HepG2 (cell line): ENCODE data around the gene S100P. TPM values are rescaled to one million over a fixed set of nuclear protein-coding genes. Genes with fewer than 3 reads are reported as not detected.

ENCODE experiments used
- ATAC-seq: fragments of 200-7000 bp; cut with Tn5 transposase; 3 replicates; pipeline ENCODE4 v1.9.1; 2020; ENCODE audit warnings: mild to moderate bottlenecking, moderate library complexity
- BruUV-seq: library from RNA; stranded (reverse); fragments of 400-500 nt; replicated peaks from 2 replicates; lab custom pipeline; 2021; lab: Mats Ljungman, UMichigan
- CTCF ChIA-PET: fragments of 300-600 bp; formaldehyde crosslinking; extraction: SDS; loops from one replicate; lab custom pipeline; 2021; ENCODE audit warnings: low total read pairs, inconsistent platforms, low intra/inter-chr PET ratio; lab: Yijun Ruan, JAX
- POLR2A ChIA-PET: fragments of 350-600 bp; sonication (Branson Sonifier 250); formaldehyde crosslinking; loops from one replicate; lab custom pipeline; 2020; ENCODE audit warnings: antibody characterized with exemption, inconsistent platforms; lab: Yijun Ruan, JAX
- DNase-seq: peaks from one replicate; pipeline ENCODE4 v3.0.0-alpha.2; 2015; ENCODE audit warnings: low spot score
- FAIRE-seq: peaks from 3 replicates; lab custom pipeline; 2011; peaks lifted over from hg19 to GRCh38; lab: Jason Lieb, UNC
- H2AFZ ChIP-seq: one replicate; pipeline ENCODE4 v1.6.1; 2011; ENCODE audit warnings: low read length, inconsistent platforms
- H3K27ac ChIP-seq: fragments of 300-600 bp; 3 replicates; pipeline ENCODE4 v1.8.0; 2011; ENCODE audit warnings: mixed run types, mild to moderate bottlenecking, mixed read lengths, low read length, inconsistent platforms; ENCODE audit not compliant: insufficient read depth; ENCODE audit errors: extremely low read length
- H3K27me3 ChIP-seq, 2 experiments: fragments of 200-600 bp in 1 of 2; 2 replicates in 1 of 2; 3 replicates in 1 of 2; pipeline versions ENCODE4 v1.6.0 to v1.8.0; 2011; ENCODE audit warnings: low read length in 2 of 2, mild to moderate bottlenecking in 2 of 2, moderate library complexity in 2 of 2, inconsistent platforms in 1 of 2; ENCODE audit not compliant: insufficient read depth in 2 of 2, control insufficient read depth in 1 of 2
- H3K36me3 ChIP-seq, 2 experiments: fragments of 200-600 bp in 1 of 2; replicated peaks in 1 of 2; 2 replicates in 1 of 2; 3 replicates in 1 of 2; pipeline versions ENCODE4 v1.5.1 to v1.8.0; 2011; ENCODE audit warnings: low read length in 2 of 2, inconsistent platforms in 1 of 2; ENCODE audit not compliant: insufficient read depth in 2 of 2, control insufficient read depth in 1 of 2
- H3K4me1 ChIP-seq: 2 replicates; pipeline ENCODE4 v1.5.1; 2012; ENCODE audit warnings: low read length, inconsistent platforms; ENCODE audit not compliant: insufficient read depth
- H3K4me2 ChIP-seq: 2 replicates; pipeline ENCODE4 v1.6.0; 2011; ENCODE audit warnings: low read depth, low read length, inconsistent platforms
- H3K4me3 ChIP-seq, 3 experiments: fragments of 200-600 bp in 1 of 3; sonication (generic), shearing (Covaris generic) in 1 of 3; replicated peaks in 1 of 3; 2 replicates each; pipeline ENCODE4 v1.5.1; 2011 to 2016; ENCODE audit warnings: low read length in 3 of 3, inconsistent platforms in 2 of 3, low read depth in 2 of 3, mild to moderate bottlenecking in 2 of 3, control low read depth in 1 of 3, mixed read lengths in 1 of 3; ENCODE audit not compliant: insufficient read depth in 1 of 3
- H3K79me2 ChIP-seq: one replicate; pipeline ENCODE4 v1.6.1; 2011; ENCODE audit warnings: low read length, inconsistent platforms; ENCODE audit not compliant: insufficient read depth
- H3K9ac ChIP-seq: 2 replicates; pipeline ENCODE4 v1.6.0; 2011; ENCODE audit warnings: mild to moderate bottlenecking, low read depth, low read length, inconsistent platforms; ENCODE audit not compliant: insufficient read depth
- H3K9me3 ChIP-seq: 2 replicates; pipeline ENCODE4 v1.5.1; 2012; ENCODE audit warnings: mild to moderate bottlenecking, low read length
- H4K20me1 ChIP-seq: 2 replicates; pipeline ENCODE4 v1.6.0; 2011; ENCODE audit warnings: inconsistent platforms, mild to moderate bottlenecking, low read length, moderate library complexity; ENCODE audit not compliant: insufficient read depth
- CEBPB ChIP-seq: IDR thresholded peaks from 2 replicates; pipeline ENCODE4 v1.6.1; 2011; ENCODE audit warnings: low read depth, low read length, improper control_type of control experiment, borderline replicate concordance
- CENPT ChIP-seq: sonication (generic); formaldehyde crosslinking; IDR thresholded peaks from 2 replicates; pipeline ENCODE4 v1.8.0; 2022; ENCODE audit warnings: low read depth, mild to moderate bottlenecking, moderate library complexity, missing genetic modification reagents
- FOXC1 ChIP-seq: sonication (generic); formaldehyde crosslinking; IDR thresholded peaks from 2 replicates; pipeline ENCODE4 v1.8.0; 2022; ENCODE audit warnings: mild to moderate bottlenecking, missing genetic modification reagents, borderline replicate concordance
- HNF1A ChIP-seq, 2 experiments: sonication (generic) in 1 of 2; formaldehyde crosslinking in 1 of 2; IDR thresholded peaks; 2 replicates each; pipeline versions ENCODE4 v1.4.0 to v1.6.1; 2016 to 2020; ENCODE audit warnings: borderline replicate concordance in 1 of 2, low read depth in 1 of 2, mild to moderate bottlenecking in 1 of 2, missing genetic modification reagents in 1 of 2
- NR0B2 ChIP-seq: sonication (generic); formaldehyde crosslinking; IDR thresholded peaks from 2 replicates; pipeline ENCODE4 v1.4.0; 2020; ENCODE audit warnings: mild to moderate bottlenecking, missing genetic modification reagents
- ZNF101 ChIP-seq: sonication (generic); formaldehyde crosslinking; IDR thresholded peaks from 2 replicates; pipeline ENCODE4 v1.4.0; 2020; ENCODE audit warnings: mild to moderate bottlenecking, low read depth, missing genetic modification reagents, borderline replicate concordance
- ZNF230 ChIP-seq: sonication (generic); formaldehyde crosslinking; IDR thresholded peaks from 2 replicates; pipeline ENCODE4 v1.4.0; 2020; ENCODE audit warnings: mild to moderate bottlenecking, missing genetic modification reagents
- ZNF563 ChIP-seq: sonication (generic); formaldehyde crosslinking; IDR thresholded peaks from 2 replicates; pipeline ENCODE4 v1.8.0; 2022; ENCODE audit warnings: mild to moderate bottlenecking, moderate library complexity, missing genetic modification reagents
- ZNF598 ChIP-seq: sonication (generic); formaldehyde crosslinking; IDR thresholded peaks from 2 replicates; pipeline ENCODE4 v1.5.1; 2020; ENCODE audit warnings: mild to moderate bottlenecking, missing genetic modification reagents, borderline replicate concordance
- ZNF629 ChIP-seq: sonication (generic); formaldehyde crosslinking; conservative IDR thresholded peaks from 2 replicates; pipeline ENCODE4 v1.5.0; 2020; ENCODE audit warnings: missing genetic modification reagents
- ZNF7 ChIP-seq: IDR thresholded peaks from 2 replicates; pipeline ENCODE4 v1.6.1; 2016; ENCODE audit warnings: missing biosample characterization, missing genetic modification reagents
- WGBS: methylation state at CpG from one replicate; pipeline ENCODE4 v1.1.6; 2017; ENCODE audit warnings: low lambda C conversion rate; 5-methylcytosine and 5-hydroxymethylcytosine counted together
- in situ Hi-C: cut with HindIII; loops from 2 replicates; pipeline ENCODE4 v1.10.0; 2017; ENCODE audit warnings: low pct_unique_long_range_greater_than_20kb; ENCODE audit not compliant: extremely low pct_ligation_motif_present
- intact Hi-C: fragments of 100-400 bp; cut with micrococcal nuclease; formaldehyde crosslinking; loops from one replicate; pipeline ENCODE4 v1.10.0; 2022; ENCODE audit not compliant: unreplicated experiment
- polyA plus RNA-seq, 8 experiments: library from polyadenylated mRNA; depleted of rRNA in 3 of 8; stranded (reverse) in 7 of 8; unstranded in 1 of 8; fragments of >200 nt; fragmentation: Illumina TruSeq in 4 of 8; extraction: Trizol in 4 of 8; gene quantifications; 2 replicates each; pipeline versions ENCODE4 v1.2.1 to v1.2.3, GENCODE V29; 2011 to 2016; ENCODE audit warnings: low read depth in 4 of 8, missing spikeins in 1 of 8, mixed read lengths in 1 of 8; ENCODE audit not compliant: insufficient read depth in 1 of 8
- total RNA-seq, 5 experiments: library from RNA; depleted of rRNA; stranded (reverse); fragments of >200 nt; fragmentation: Illumina TruSeq; extraction: Trizol; gene quantifications; 2 replicates each; pipeline ENCODE4 v1.2.3, GENCODE V29; 2016; ENCODE audit warnings: low read depth in 1 of 5

The S100P gene
- total and polyA plus RNA-seq, 2 of the 13 experiments (the other 11 are each of a cell fraction or from before 2014, with no cell fraction given): 278 to 1,649 TPM

GRCh38 chr4:6662591-6662990 lies 31.1 kb upstream of the S100P start:
- in situ Hi-C loops: no loop called here

More at GRCh38 chr4:6662591-6662990, 31.1 kb upstream of the S100P start:
- CTCF ChIA-PET: no interaction called here
- H3K4me3 ChIP-seq: no peak overlapping the region
- H3K36me3 ChIP-seq: no peaks in the 10 kb centered on the region
- no peak overlapping the region for H3K27ac ChIP-seq
- WGBS: 63% methylated on average over 3 of the region's 3 CpGs
- DNase-seq (no peak), ATAC-seq (no peak), FAIRE-seq (no peak)
- no peaks in the 10 kb centered on the region for H3K79me2 ChIP-seq
- BruUV-seq: no TSS peak
- no peaks in the 10 kb centered on the region for H4K20me1 ChIP-seq
- H3K9ac ChIP-seq: no peak overlapping the region
- POLR2A ChIA-PET: interaction anchor here (2.4 kb wide), 1 partner anchor 10 kb away, joined by 31 read pairs; a partner anchor contains a TSS
- peaks cover 4% of the 10 kb centered on the region for H3K4me1 ChIP-seq
- no peaks in the 10 kb centered on the region for H3K9me3 ChIP-seq
- intact Hi-C loops: no loop called here
- no peak overlapping the region for H2AFZ ChIP-seq
- H3K4me2 ChIP-seq: no peak overlapping the region
- no peaks in the 10 kb centered on the region for H3K27me3 ChIP-seq
- TF ChIP-seq ZNF230: no peak
- no peak for TF ChIP-seq HNF1A (IDR thresholded peaks at IDR 0.05; ENCODE audit: low read depth)
- TF ChIP-seq HNF1A (CRISPR knock-in tag; IDR thresholded peaks at IDR 0.05; ENCODE audit: borderline replicate concordance): no peak
- TF ChIP-seq NR0B2 (CRISPR knock-in tag): no peak
- no peak for TF ChIP-seq ZNF598 (CRISPR knock-in tag)
- TF ChIP-seq ZNF7 (CRISPR knock-in tag): no peak
- peak; percentile 78 for TF ChIP-seq ZNF629
- 0 out of 2 replicates have a peak, but pooled peaks have one; percentile 14 for TF ChIP-seq CEBPB
- TF ChIP-seq ZNF101: no peak
- TF ChIP-seq ZNF563: no peak
- TF ChIP-seq CENPT (CRISPR knock-in tag): no peak
- no peak for TF ChIP-seq FOXC1
